Nephron progenitor cell (in vitro differentiated cells): ENCODE results near the gene EPHB1.

Experiments used
- DNase-seq: peaks from one replicate; pipeline ENCODE4 v3.0.0; 2021
- H3K27ac Mint-ChIP-seq: 2 replicates; pipeline ENCODE4 v1.8.0; 2021; ENCODE audit warnings: mild to moderate bottlenecking, moderate library complexity, mixed read lengths
- H3K27me3 Mint-ChIP-seq: 2 replicates; pipeline ENCODE4 v1.8.0; 2021; ENCODE audit warnings: mild to moderate bottlenecking, low read depth, mixed read lengths; ENCODE audit not compliant: poor library complexity
- H3K36me3 Mint-ChIP-seq: 2 replicates; pipeline ENCODE4 v1.8.0; 2021; ENCODE audit warnings: low read depth, mixed read lengths
- H3K4me1 Mint-ChIP-seq: 2 replicates; pipeline ENCODE4 v1.8.0; 2021; ENCODE audit warnings: mixed read lengths
- H3K4me3 Mint-ChIP-seq: 2 replicates; pipeline ENCODE4 v1.8.0; 2021; ENCODE audit warnings: mild to moderate bottlenecking, moderate library complexity, mixed read lengths
- H3K9me3 Mint-ChIP-seq: 2 replicates; pipeline ENCODE4 v1.8.0; 2021; ENCODE audit warnings: mild to moderate bottlenecking, moderate library complexity, mixed read lengths
- TF ChIP-seq, protein P1 (sequence below): fragments of 200-600 bp; sonication (generic); IDR thresholded peaks from 2 replicates; pipeline ENCODE4 v1.5.0; 2021; ENCODE audit warnings: antibody characterized with exemption

The EPHB1 gene

DNA sequence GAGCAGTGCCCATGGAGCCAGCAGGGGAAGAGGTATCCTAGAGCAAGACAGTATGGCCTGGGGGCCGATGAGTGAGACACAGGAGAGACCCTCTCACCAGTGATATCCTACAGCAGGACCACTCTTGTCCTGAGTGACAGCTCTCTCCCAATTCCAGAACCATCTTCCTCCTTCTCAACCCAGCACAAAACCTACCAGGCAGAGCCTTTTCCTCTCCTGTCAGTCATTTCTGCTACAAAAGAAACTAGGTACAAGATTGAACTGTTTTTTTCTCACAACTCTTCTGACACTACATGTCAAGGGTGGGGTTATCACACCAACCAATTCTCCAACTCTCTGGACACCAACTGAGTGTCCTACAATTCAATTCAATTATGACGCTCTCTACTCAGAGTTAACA, 506.6 kb downstream of the EPHB1 start:
- H3K36me3 Mint-ChIP-seq, result no peaks in the 10 kb centered on the region
- peaks cover 8% of the 10 kb centered on the region for H3K9me3 Mint-ChIP-seq
- no peak overlapping the region for H3K4me3 Mint-ChIP-seq
- H3K4me1 Mint-ChIP-seq, result no peaks in the 10 kb centered on the region
- DNase-seq, result no peak
- H3K27ac Mint-ChIP-seq, result no peak overlapping the region
- TF ChIP-seq, protein P1, sequence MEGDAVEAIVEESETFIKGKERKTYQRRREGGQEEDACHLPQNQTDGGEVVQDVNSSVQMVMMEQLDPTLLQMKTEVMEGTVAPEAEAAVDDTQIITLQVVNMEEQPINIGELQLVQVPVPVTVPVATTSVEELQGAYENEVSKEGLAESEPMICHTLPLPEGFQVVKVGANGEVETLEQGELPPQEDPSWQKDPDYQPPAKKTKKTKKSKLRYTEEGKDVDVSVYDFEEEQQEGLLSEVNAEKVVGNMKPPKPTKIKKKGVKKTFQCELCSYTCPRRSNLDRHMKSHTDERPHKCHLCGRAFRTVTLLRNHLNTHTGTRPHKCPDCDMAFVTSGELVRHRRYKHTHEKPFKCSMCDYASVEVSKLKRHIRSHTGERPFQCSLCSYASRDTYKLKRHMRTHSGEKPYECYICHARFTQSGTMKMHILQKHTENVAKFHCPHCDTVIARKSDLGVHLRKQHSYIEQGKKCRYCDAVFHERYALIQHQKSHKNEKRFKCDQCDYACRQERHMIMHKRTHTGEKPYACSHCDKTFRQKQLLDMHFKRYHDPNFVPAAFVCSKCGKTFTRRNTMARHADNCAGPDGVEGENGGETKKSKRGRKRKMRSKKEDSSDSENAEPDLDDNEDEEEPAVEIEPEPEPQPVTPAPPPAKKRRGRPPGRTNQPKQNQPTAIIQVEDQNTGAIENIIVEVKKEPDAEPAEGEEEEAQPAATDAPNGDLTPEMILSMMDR, result no peak
- peaks cover 15% of the 10 kb centered on the region for H3K27me3 Mint-ChIP-seq

- TF ChIP-seq, protein P1, result no peak
- no peaks in the 10 kb centered on the region for H3K36me3 Mint-ChIP-seq
Observed at GRCh38 chr3:135304378-135304777, 509.3 kb downstream of the EPHB1 start.

More at GRCh38 chr3:135304378-135304777, 509.3 kb downstream of the EPHB1 start:
- no peak for DNase-seq
- Mint-ChIP-seq H3K4me3 (no peak overlapping the region), H3K27ac (no peak overlapping the region), H3K4me1 (no peaks in the 10 kb centered on the region), H3K9me3 (peaks cover 8% of the 10 kb centered on the region), H3K27me3 (peaks cover 11% of the 10 kb centered on the region)
